GM19324 (cell line): Measurements from ENCODE around the gene NR6A1.

Experiments used
- ATAC-seq: cut with Tn5 transposase; IDR thresholded peaks from one replicate; pipeline ENCODE4 v1.9.1; 2021; ENCODE audit warnings: mild to moderate bottlenecking, moderate library complexity; ENCODE audit not compliant: unreplicated experiment, low FRiP score

The NR6A1 gene

GRCh38 chr9:124511891-124512805 is 259.0 kb downstream of the NR6A1 start:
- ATAC-seq = no peak

GRCh38 chr9:124511426-124511840 is 259.7 kb downstream of the NR6A1 start:
- no peak for ATAC-seq

GRCh38 chr9:124510650-124511425 is 260.3 kb downstream of the NR6A1 start:
- no peak for ATAC-seq

- no peak for ATAC-seq
Measured at GRCh38 chr9:124507880-124508423, 263.2 kb downstream of the NR6A1 start.

- ATAC-seq = no peak
Measured at GRCh38 chr9:124506931-124507879, 263.9 kb downstream of the NR6A1 start, which contains the start of gene NR5A1. Gene NR5A1 (minus strand): TSS chr9:124507399. CDS start chr9:124503395, 4,004 bp downstream.

GRCh38 chr9:124506433-124506832 is 264.7 kb downstream of the NR6A1 start:
- no peak for ATAC-seq

GRCh38 chr9:124505901-124506346 is 265.2 kb downstream of the NR6A1 start:
- ATAC-seq = no peak

- ATAC-seq = no peak
Measured at GRCh38 chr9:124505006-124505900, 265.9 kb downstream of the NR6A1 start.

GRCh38 chr9:124504530-124505005 is 266.5 kb downstream of the NR6A1 start:
- no peak for ATAC-seq

- no peak for ATAC-seq
Measured at GRCh38 chr9:124503713-124504529, 267.2 kb downstream of the NR6A1 start.

- ATAC-seq = no peak
Measured at GRCh38 chr9:124502711-124503702, 268.1 kb downstream of the NR6A1 start.

- no peak for ATAC-seq
Measured at GRCh38 chr9:124501771-124502320, 269.3 kb downstream of the NR6A1 start.

- ATAC-seq = no peak
Measured at GRCh38 chr9:124500796-124501611, 270.1 kb downstream of the NR6A1 start.

GRCh38 chr9:124500028-124500795 is 270.9 kb downstream of the NR6A1 start:
- no peak for ATAC-seq

GRCh38 chr9:124499216-124499615 is 271.9 kb downstream of the NR6A1 start:
- ATAC-seq = no peak
